ENCODE measurements around the gene SMARCAD1. TPM values are rescaled to one million over a fixed set of nuclear protein-coding genes. Genes with fewer than 3 reads are reported as not detected.

Gene SMARCAD1
- total and polyA plus RNA-seq, 9 of the 15 experiments (the other 6 are each of a cell fraction or from before 2014, with no cell fraction given), result 11.2 to 52.2 (median 34.6) TPM

GRCh38 chr4:94244829-94245185 is 37.1 kb downstream of the SMARCAD1 start:
- TF ChIP-seq SAP30 (IDR thresholded peaks at IDR 0.05; ENCODE audit: borderline replicate concordance, insufficient read depth, low read depth, low read length, poor library complexity, severe bottlenecking) (no peak), ELK3 (CRISPR knock-in tag; IDR thresholded peaks at IDR 0.05) (no peak), TCF3 (CRISPR knock-in tag; IDR thresholded peaks at IDR 0.05) (no peak), ZNF589 (CRISPR knock-in tag; IDR thresholded peaks at IDR 0.05; ENCODE audit: low read depth) (no peak), KDM1A (IDR thresholded peaks at IDR 0.05) (no peak)
- DNase-seq (ENCODE audit: extremely low read depth in 1 of 4, low spot score in 3 of 4) (no peak), ATAC-seq (no peak), FAIRE-seq (no peak)
- H3K27me3 ChIP-seq (ENCODE audit: control insufficient read depth in 2 of 2, insufficient read depth in 2 of 2, low read length in 2 of 2), result no peaks in the 10 kb centered on the region
- ChIA-PET POLR2A (interaction anchor here (1.0 kb wide), 1 partner anchor 11 kb away, joined by 5 read pairs; no protein-coding TSS in a partner anchor), CTCF (ENCODE audit: low intra/inter-chr PET ratio) (interaction anchor here (0.7 kb wide), 1 partner anchor 848 kb away, joined by 3 read pairs; no protein-coding TSS in a partner anchor)
- no peak overlapping the region for H3K4me3 ChIP-seq
- no peak overlapping the region for H3K27ac ChIP-seq (ENCODE audit: extremely low read depth, low read depth, low read length)
- no peaks in the 10 kb centered on the region for H3K79me2 ChIP-seq (ENCODE audit: control insufficient read depth, insufficient read depth, low read length)
- 89% methylated on average over 2 of the region's 2 CpGs for WGBS (ENCODE audit: insufficient coverage, low coverage, missing lambda C conversion rate)
- H2AFZ ChIP-seq (ENCODE audit: low read depth, low read length), result no peak overlapping the region
- no peaks in the 10 kb centered on the region for H3K9me3 ChIP-seq (replicated peaks; ENCODE audit: control insufficient read depth, insufficient read depth, low read depth, low read length)
- no peaks in the 10 kb centered on the region for H3K4me1 ChIP-seq (replicated peaks in 1 of 2; ENCODE audit: control insufficient read depth in 2 of 2, insufficient read depth in 2 of 2, low read length in 2 of 2)
- no peaks in the 10 kb centered on the region for H4K20me1 ChIP-seq (replicated peaks; ENCODE audit: control insufficient read depth, insufficient read depth, low read length)
- intact Hi-C loops (cut with micrococcal nuclease), result no loop called here
- peaks cover 82% of the 10 kb centered on the region for H3K36me3 ChIP-seq (ENCODE audit: control insufficient read depth, insufficient read depth, low read length)
- no TSS peak for BruUV-seq (replicated peaks)
- H3K4me2 ChIP-seq (ENCODE audit: insufficient read depth, low read length), result no peak overlapping the region
- in situ Hi-C loops (cut with MboI), result no loop called here
- H3K9me1 ChIP-seq (ENCODE audit: control insufficient read depth, insufficient read depth, low read length), result no peaks in the 10 kb centered on the region
- no peak overlapping the region for H3K9ac ChIP-seq (ENCODE audit: insufficient read depth in 1 of 2, low read depth in 2 of 2, low read length in 2 of 2)

- POLR2A ChIA-PET, result interaction anchor here (0.6 kb wide), 1 partner anchor 26 kb away, joined by 3 read pairs; no protein-coding TSS in a partner anchor
- no peaks in the 10 kb centered on the region for H3K9me3 ChIP-seq (replicated peaks; ENCODE audit: control insufficient read depth, insufficient read depth, low read depth, low read length)
- H3K36me3 ChIP-seq (ENCODE audit: control insufficient read depth, insufficient read depth, low read length), result peaks cover 66% of the 10 kb centered on the region
- no peak overlapping the region for H3K27ac ChIP-seq (ENCODE audit: extremely low read depth, low read depth, low read length)
- no peaks in the 10 kb centered on the region for H3K4me1 ChIP-seq (replicated peaks in 1 of 2; ENCODE audit: control insufficient read depth in 2 of 2, insufficient read depth in 2 of 2, low read length in 2 of 2)
- no peak overlapping the region for H2AFZ ChIP-seq (ENCODE audit: low read depth, low read length)
- intact Hi-C loops (cut with micrococcal nuclease) (no loop called here), in situ Hi-C loops (cut with MboI) (loop anchor here (10.0 kb wide), 1 partner anchor 456 kb away; no protein-coding TSS in a partner anchor)
- H3K9ac ChIP-seq (ENCODE audit: insufficient read depth in 1 of 2, low read depth in 2 of 2, low read length in 2 of 2), result no peak overlapping the region
- H3K4me3 ChIP-seq, result no peak overlapping the region
- no TSS peak for BruUV-seq (replicated peaks)
- no peak for DNase-seq (ENCODE audit: extremely low read depth in 1 of 4, low spot score in 3 of 4)
- TF ChIP-seq FOXJ2 (tag; IDR thresholded peaks at IDR 0.05) (no peak), ETV5 (CRISPR knock-in tag; IDR thresholded peaks at IDR 0.05; ENCODE audit: low read depth) (no peak), ZBTB33 (CRISPR knock-in tag; IDR thresholded peaks at IDR 0.05) (no peak), HDAC2 (IDR thresholded peaks at IDR 0.05) (no peak)
- H3K27me3 ChIP-seq (ENCODE audit: control insufficient read depth in 2 of 2, insufficient read depth in 2 of 2, low read length in 2 of 2), result no peaks in the 10 kb centered on the region
- no peaks in the 10 kb centered on the region for H4K20me1 ChIP-seq (replicated peaks; ENCODE audit: control insufficient read depth, insufficient read depth, low read length)
- no peak for ATAC-seq
- no peak overlapping the region for H3K4me2 ChIP-seq (ENCODE audit: insufficient read depth, low read length)
- H3K9me1 ChIP-seq (ENCODE audit: control insufficient read depth, insufficient read depth, low read length), result no peaks in the 10 kb centered on the region
- no peaks in the 10 kb centered on the region for H3K79me2 ChIP-seq (ENCODE audit: control insufficient read depth, insufficient read depth, low read length)
- FAIRE-seq, result no peak
- CTCF ChIA-PET (ENCODE audit: low intra/inter-chr PET ratio), result no interaction called here
These were observed 43.4 kb downstream of the SMARCAD1 start for GRCh38 chr4:94251094-94251493.

Measured in K562 (cell line).